Central memory CD8-positive, alpha-beta T cell (primary cell): Measurements from ENCODE around the gene ZNF710.

Experiments
- ATAC-seq: fragments of 150-1000 bp; cut with Tn5 transposase; replicated peaks from 2 replicates; pipeline ENCODE4 v1.10.0; 2022; ENCODE audit warnings: mild to moderate bottlenecking, moderate FRiP score, moderate number of reproducible peaks; ENCODE audit not compliant: poor library complexity, severe bottlenecking; ENCODE audit errors: extremely low read depth
- DNase-seq, 2 donors: peaks; one replicate each; pipeline ENCODE4 v3.0.0; 2021; ENCODE audit warnings: low spot score in 2 of 2
- H3K27ac Mint-ChIP-seq: one replicate; pipeline ENCODE4 v1.8.0; 2022; ENCODE audit warnings: low read depth, mild to moderate bottlenecking, moderate library complexity, mixed read lengths
- H3K27me3 Mint-ChIP-seq: one replicate; pipeline ENCODE4 v1.8.0; 2022; ENCODE audit warnings: mixed read lengths
- H3K36me3 Mint-ChIP-seq: one replicate; pipeline ENCODE4 v1.8.0; 2022; ENCODE audit warnings: mild to moderate bottlenecking, moderate library complexity, mixed read lengths; ENCODE audit not compliant: insufficient read depth
- H3K4me1 Mint-ChIP-seq: one replicate; pipeline ENCODE4 v1.8.0; 2022; ENCODE audit warnings: mixed read lengths
- H3K4me3 Mint-ChIP-seq: one replicate; pipeline ENCODE4 v1.8.0; 2022; ENCODE audit warnings: mild to moderate bottlenecking, moderate library complexity, mixed read lengths
- H3K9me3 Mint-ChIP-seq: one replicate; pipeline ENCODE4 v1.8.0; 2022; ENCODE audit warnings: mixed read lengths

ZNF710 gene

DNA sequence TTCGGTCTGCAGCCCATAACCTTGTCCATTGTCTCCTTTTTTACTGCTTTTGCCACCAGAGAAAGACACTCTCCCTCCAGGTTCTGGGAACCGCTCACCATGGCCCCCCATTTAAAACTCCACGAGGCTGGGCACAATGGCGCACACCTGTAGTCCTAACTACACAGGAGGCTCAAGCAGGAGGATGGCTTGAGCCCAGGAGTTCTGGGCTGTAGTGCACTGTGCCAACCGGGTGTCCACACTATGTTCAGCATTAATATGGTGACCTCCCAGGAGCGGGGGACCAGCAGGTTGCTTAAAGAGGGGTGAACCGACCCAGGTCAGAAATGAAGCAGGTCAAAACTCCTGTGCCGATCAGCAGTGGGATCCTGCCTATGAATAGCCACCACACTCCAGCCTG lies 129.2 kb downstream of the ZNF710 start:
- H3K27me3 Mint-ChIP-seq: peaks cover 11% of the 10 kb centered on the region
- H3K36me3 Mint-ChIP-seq: no peaks in the 10 kb centered on the region
- DNase-seq (no peak), ATAC-seq (no peak)
- H3K4me1 Mint-ChIP-seq: no peaks in the 10 kb centered on the region
- no peaks in the 10 kb centered on the region for H3K9me3 Mint-ChIP-seq
- H3K27ac Mint-ChIP-seq: no peak overlapping the region
- H3K4me3 Mint-ChIP-seq: no peak overlapping the region
